ENCODE measurements around the gene CCDC82.

CCDC82 gene

DNA sequence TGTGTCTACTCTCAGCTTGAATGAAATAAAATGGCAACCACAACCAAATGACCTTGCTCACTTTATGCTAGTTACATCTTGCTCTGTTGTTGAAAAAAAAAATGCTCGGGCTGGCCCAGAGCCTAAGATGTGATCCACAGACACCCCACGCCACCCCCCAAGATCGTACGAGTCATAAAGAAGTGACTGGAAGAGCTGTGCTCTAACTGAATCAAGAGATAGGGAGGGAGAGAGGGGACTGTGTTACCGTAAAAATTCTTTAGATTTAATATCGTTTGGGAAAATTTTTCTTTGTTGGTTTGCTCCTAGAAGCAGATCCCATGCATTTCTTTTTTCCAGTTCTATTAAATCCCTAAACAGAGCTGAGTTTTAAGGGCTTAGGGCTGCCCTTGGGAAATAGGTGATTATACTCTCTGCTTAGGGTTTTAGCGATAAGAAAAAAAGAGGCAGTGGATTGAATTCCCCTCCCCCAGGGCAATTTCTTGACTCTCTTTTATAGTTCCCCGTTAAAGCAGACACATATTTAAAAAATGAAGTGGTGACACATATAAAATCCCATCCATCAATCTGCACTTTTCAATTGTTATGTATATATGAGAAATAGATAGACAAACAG, 61.2 kb downstream of the CCDC82 start:
- no peak for DNase-seq

DNA sequence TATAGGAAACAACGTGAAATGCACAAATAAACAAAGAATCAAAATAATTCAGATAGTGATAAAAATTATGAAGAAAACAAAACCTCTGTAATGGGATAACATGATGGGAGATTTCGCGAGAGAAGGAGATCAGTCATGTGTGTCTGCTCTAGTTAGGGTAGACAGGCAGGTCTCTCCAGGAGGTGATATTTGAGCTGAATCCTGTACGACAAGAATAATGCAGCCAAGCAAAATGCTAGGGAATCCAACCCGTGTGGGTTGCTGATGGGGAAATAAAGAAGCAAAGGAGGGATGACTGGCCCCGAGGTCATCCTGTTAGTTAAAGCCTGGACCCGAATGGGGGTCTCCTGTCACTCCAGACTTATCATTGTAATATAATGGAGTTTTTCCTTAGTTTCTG, 62.8 kb downstream of the CCDC82 start:
- DNase-seq: no peak

DNA sequence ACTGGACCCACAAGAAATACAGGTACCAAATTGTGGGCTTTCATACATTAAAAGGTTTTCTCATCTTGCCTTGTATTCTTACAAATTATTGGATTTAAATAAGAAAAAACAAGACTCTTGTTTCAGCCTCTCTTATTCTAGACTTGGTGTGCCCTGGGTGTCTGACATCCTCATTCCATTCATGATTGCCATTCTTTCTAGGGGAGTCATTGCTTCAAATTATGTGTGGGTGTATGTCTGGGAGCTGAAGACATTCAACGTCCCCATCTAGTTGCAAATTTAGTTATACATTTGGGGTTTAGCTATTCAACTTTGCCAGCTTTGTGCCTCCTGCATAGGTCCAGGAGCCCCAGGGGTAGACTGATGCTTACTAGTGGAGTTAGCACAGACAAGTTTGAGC, 64.8 kb downstream of the CCDC82 start:
- DNase-seq: no peak

DNA sequence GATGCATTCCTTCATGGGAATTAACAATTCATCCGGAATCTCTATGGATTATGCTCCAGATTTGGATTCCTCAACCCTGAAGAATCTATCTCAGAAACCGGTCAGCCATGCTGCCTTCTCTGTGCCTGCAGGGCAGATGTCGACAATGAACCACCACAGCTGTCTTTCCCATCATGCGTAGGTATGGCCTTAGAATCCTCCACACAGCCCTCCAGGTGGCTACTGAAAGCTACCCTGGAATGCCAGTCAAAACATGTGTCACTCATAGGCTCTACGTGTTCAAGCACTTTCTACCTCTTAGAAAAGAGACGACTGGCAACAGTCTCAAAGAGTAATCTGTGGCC, 66.1 kb downstream of the CCDC82 start:
- DNase-seq: no peak

DNA sequence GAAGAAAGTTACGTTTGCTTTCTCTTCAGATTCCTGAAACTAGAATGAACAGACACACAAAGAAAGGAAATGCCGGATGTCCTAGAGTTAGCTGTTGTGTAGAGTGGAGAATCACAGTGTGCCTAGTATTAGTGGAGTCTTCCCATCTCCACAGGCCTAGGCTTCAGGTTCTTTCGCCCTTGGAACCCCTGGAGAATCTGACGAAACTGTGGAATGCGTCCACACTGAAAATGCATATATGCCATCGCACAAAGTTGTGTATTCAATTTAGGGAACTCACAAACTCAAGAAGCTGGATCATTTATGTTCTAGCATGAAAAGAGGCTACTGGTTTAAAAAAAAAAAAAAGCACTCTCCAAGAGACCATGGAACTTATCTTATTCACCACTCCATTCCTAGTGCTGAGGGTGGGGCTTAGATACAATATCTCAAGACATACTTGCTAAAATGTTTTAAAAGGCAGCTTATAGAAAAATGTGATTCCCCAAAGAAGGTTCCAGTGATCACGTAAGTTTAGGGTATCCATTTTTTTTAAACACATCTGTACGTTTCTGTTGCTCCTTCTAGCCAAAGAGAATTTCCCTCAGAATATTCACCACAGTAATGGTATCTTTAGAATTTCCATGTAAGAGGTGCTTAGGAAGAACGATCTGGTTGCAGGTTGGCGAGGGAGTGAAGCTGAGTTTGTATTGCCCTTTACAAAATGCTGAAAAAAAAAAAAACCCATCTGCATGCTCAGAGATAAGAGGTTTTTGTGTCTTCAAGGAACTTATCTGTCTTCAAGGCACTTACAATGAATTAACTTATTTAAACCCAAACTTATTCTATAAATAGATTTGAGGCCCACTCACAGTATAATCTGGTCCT, 66.7 kb downstream of the CCDC82 start:
- no peak for DNase-seq

DNA sequence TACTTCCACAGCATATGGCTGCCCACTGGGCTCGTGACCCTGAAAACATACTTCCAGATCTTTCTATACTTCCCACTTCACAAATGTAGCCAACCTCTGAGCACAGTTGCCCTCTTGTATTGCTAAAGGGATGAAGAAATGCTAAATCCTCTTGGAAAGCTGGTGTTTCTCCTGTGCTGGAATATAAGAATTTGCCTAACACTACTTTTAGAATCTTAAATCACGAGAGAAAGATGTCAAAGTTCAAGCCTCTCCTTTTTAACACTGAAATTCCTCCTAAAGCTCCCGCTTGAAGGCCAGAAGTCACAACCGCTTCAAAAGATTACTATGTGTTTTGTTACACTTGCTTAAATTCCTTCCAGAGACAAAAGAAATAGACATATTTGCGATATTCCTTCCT, 68.6 kb downstream of the CCDC82 start:
- no peak for DNase-seq

DNA sequence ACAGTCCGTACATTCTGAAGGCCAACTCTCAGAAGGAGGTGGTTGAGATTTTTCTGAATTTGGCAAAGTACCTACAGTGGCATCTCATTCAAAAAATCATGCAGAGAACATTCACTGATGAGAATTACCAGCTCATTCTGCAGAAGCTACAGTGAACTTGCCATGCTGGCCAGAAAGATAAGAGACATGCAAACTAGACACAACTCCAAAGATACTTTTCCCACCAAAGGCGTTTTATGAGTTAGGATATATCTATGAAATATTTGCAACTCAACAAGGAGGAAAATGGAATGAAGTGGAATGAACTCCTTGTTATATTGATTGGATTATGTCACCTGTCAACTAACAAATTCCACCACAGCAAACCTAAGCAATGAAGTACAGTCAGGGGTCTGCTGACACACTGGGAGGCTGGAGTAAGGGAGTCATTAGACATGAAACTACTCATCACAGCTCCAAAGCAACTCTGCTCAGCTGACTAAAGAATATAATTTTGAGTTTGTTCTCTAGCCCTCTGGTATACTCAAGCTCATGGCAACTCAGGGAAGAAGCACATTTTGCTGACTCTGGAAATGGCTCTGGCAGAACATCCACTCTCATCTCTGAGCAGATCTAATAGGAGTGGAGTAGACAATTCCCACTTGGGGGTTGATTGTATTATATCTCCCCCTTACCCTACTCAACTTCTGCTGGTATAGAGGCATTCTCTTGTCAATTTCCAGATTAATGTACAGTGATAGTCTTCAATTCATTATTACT, 69.6 kb downstream of the CCDC82 start:
- no peak for DNase-seq

DNA sequence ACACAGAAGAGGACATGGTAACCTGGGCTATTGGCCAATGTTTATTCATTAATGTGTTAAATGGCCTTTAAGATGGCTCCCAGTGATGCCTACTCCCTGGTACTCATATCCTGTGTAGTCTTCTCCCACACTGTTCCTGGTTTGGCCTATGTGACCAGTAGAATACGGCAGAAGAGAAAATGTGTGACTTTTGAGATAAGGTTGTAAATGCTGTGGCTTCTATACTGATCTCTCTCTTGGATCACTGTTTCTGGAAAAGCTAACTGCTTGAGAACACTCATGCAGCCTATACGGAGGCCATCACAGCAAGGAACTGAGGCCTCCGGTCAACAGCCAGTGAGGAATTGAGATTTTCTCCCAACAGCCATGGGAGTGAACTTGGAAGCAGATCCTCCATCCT, 70.9 kb downstream of the CCDC82 start:
- no peak for DNase-seq

DNA sequence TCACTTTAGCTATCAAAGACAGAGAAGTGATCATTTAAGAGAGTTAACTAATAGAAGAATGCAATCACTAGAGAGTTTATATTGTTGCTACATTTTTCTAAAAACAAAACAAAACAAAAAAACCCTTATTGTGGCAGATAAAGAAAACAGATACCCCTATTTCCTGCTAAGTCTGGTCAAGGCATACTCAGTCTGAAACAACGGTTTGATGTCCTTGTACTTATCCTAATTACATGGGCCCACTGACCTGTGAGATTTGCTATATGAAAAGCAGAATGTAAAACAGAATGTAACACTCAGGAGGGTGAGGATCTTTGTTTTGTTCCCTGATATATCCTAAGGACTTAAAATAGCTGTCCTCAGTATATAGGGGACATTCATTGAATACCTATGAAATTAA, 71.3 kb downstream of the CCDC82 start:
- DNase-seq: no peak

DNA sequence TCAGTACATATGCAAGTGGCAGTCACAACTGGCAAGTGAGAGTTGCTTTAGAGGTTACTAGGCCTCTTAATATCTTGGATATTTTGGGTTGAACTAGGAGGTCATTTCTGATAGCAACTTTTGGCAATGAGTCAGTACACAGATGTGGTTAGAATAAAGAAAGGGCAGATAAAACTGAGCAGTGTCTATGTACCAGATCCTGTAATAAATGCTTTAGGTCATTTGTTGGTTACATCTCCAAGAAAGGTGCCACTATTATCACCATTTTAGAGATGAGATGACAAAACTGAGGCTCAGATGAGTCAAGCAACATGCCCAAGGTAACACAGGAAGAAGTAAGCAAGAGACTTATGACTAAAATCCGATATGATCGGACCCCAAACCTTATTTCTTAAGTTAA, 71.7 kb downstream of the CCDC82 start:
- no peak for DNase-seq

DNA sequence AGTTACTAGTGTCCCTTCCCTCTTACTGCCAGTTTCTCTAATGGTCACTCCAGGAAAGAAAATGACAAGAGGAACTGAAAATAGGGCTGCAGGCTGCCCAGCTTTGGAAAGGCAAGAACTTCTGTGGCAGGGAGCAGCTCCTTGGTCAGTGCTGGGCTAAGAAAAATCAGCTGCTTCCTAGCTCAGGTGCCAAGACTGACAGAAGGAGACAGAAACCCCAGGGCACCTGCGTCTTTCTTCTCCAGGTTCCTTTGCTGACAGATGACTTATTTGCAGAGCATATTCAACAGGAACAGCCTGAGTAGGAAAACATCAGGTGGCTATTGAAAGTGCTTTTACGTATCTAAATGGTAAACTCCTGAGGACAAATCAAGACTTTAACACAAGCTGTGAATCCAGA, 72.1 kb downstream of the CCDC82 start:
- DNase-seq: no peak

DNA sequence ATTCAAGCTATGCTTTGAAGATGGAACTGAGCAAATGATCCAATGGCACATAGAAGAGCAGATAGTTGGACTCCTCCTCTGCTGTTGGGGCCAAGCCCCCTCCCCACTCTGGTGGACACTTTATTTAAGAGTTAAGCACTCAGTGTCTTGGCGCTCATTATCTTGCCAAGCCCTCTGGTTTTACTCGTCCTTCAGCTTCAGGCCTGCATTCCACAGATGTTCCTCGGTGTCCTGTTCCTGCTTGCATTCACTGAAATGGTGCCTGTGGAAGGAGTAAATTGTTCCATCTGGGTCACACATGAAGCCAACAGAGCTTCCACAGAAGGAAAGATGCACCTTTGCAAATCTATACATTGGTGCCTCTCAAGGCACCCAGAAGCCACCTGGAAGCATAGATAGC, 72.8 kb downstream of the CCDC82 start:
- DNase-seq: no peak

DNA sequence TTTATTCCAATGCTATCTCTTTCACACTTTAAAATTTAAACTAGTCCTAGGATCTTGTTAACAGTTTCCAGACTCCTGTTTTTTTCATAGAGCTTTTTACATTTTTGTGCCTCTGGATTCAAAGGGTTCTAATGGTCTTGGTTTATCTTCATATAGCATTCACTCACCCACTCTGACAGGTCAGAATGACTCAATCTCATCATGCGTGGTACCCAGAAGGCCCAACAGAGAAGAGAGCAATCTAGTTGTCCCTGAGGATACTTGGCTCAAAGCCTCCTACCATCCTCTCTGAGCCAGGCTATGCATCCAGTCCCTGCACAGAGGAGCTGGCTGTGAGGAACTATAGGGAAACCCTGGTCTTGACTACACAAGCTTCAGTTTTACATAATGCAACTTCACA, 74.2 kb downstream of the CCDC82 start:
- no peak for DNase-seq

DNA sequence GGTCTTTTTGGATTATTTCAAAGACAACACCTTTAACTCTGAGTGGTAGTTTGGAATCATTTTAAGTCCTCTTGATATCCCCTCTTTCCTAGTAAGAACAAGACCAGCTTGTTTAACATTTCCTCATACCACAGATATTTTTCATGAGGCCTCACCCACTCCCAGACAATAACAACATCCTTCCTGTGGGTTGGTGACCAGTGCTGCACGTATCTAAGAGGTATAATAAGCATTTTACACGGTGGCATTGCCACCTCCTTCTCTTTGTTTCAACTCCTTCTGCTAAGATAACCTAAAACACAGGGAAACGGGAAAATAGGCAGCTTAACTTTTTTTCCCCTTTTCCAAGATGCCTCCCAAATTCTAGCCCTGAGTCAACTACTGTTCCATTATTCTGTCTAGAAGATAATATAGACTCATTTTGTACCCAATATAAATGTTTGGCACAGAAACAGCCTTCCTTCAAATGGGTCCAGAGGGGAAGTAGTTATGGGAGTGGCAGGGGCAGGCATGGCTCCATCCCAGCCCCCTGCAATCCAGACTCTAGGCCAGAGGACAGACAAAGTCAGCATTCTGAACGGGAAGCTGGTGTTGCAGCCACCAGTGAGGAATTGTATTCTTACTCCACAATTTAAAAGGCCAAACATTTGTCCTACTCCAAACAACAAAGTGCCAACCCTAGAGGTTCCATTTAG, 75.2 kb downstream of the CCDC82 start:
- DNase-seq: peak in 1 of 2 donors; percentile 22

DNA sequence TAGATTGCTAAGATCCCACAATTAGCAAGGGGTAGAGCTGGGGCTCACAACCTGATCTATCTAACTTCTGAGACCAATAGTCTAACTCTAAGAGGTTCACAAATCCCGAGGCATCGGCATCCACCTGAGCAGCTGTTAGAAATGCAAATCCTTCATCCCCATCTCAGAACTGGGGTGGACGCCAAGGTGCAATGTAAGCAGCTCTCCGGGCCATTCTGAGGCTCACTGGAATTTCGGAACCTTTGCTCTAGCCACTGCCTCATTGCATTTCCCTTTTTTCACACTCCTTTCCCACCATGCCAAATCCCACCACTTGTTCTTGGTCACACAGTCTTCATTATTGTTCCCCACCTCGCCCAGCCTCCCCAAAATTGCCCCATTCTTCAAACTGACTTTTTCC, 76.5 kb downstream of the CCDC82 start:
- DNase-seq: no peak

DNA sequence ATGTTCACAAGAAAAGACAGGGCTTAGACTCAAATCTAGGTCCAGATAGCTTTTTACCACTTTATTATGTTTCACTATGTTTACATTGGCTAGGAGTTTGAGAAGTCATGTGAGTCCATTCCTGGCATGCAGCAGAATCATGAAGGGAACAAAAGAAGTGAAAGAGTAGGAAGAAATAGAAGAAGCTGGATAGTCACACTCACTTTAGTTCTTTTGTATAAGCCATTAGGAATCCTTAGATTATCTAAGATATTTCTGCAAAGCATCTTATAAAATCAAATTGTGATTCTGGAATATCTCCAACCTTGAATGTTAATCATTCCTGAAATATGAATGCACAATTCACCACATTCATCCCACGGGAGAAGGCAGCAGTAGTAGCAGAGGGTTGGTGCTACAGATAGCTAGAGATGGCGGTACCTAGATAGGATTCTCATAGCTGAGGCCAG, 78.6 kb downstream of the CCDC82 start:
- DNase-seq: no peak

DNA sequence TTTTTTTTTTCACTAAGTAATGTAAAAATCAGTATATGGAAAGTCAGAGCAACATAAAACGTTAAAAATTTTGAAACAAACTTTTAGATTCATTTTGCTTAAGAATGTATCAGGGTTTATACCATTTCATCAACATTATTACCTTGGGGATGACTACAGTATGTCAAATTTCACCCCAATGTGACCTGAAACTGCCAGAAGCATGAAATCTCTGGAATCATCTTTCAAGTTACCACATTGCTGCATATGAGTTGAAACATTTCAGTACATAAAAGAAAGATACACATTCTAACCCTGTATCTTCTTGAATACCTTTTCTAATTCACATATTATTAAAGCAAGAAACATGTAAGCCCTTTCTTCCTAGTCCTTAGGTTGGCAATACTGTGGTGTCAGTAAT, 79.5 kb downstream of the CCDC82 start:
- DNase-seq: no peak

DNA sequence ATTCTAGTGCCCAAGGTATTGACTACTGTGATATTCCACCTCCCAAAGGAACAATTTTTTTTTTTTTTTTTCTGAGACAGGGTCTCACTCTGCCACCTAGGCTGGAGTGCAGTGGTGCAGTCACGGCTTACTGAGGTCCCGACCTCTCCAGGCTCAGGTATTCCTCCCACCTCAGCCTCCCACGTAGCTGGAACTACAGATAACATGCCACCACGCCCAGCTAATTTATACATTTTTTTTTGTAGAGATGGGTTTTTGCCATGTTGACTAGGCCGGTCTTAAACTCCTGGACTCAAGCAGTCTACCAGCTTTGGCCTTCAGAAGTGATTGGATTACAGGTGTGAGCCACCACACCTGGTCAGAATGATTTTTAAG, 80.1 kb downstream of the CCDC82 start:
- DNase-seq: no peak

DNA sequence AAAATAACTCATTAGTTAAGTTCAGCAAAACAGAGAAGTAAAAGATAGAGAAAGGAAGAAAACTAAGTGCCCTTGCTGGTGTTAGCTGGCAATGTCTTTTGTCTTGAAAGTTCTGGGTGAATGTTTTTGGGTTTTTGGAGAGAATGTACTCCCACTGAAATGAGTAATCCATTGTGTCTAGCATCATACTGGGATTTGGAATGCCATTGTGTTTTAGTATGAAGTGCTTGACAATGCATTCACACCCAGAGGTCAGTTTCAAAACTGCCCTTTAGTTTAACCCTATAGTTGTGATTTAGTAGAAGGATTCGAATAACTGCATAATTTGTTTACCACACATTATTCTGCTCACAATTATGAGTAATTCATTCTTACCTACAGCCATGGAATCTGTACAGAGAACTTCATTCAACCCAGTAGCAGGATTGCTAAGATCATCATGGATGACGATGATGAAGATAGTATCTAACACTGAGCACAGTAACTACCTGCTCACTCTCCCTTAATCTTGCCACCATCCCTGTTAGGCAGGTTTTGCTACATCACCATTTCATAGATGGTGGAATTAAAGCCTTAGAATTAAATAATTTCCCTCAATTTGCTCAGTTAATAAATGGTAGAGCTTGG, 80.6 kb downstream of the CCDC82 start:
- DNase-seq: no peak

DNA sequence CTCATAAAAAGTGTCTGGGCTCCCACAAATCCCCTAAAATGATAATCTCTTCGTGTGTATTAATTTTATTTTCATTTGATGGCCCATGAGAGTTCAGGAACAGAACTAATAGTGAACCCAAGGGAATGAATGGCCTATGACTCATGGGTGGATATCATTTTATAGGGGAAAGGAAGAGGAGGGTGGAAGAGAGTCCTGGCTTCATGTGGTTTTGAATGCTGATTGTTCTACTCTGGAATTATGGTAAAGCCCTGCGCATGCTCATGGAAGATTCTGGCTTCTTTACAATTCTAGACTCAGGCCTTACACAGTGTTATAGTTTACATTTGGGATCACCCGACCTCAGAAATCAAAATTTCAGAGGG, 82.0 kb downstream of the CCDC82 start:
- DNase-seq: no peak

DNA sequence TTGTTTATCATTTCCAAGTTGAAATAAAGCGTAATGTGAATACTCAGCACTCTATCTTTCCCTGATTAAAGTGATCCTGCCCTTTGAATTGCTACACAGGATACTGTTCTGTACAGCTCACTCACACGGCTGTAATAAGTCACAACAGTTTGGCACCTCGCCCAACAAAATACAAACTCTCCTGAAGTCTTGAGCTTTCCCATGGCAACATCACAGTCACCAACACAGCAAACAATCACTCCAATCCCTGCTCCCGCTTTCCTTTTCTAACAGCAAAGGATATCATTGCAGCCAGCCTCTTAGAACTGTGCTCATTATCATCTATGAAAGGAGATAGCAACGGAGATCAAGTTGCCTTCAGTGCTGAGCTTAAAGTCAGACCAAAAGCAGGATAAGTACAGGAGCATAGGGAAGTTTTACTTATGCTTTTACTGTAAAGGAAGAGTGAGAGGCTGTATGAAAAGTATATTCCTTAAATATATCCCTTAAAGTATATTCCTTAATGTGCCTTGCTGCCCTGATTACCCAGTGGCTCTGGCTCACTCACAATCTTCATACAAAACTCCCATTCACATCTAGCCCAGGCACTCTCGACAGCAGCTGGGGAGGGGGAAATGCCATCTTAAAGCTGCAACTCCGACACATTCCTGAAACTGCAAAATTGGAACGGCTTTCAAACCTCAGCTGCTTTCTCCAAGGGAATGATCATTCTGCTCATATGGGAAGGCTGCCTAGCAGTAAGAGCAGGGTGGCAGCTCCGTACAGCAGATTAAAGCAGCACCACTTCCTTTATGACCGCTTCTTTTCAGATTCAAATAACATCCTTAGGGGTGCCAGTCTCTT, 82.6 kb downstream of the CCDC82 start:
- DNase-seq: peak in 1 of 2 donors; percentile 30

DNA sequence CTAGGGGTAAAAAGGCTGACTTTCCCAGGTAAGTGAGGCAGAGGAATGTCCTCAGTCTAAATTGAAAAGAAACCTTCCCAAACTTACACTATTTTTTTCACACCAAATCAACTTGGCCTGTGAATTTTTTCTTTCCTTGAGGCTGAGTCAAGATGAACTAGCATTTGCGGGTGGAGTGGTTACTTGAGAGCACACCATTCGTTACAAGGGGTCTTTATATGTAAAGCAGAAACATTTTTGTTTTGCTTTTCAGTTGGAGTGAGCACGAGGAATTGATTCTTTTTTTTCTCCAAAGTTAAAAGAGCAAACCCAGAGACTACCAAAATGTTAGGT, 83.1 kb downstream of the CCDC82 start:
- DNase-seq: no peak

Measured in CD4-positive, alpha-beta T cell treated with Interleukin-4 for 1 hour (primary cell).